ENCODE data around the gene MST1.

GRCh38 chr3:49646236-49646635, 43.0 kb downstream of the MST1 start:
- TF ChIP-seq CHD1 (IDR thresholded peaks at IDR 0.05; ENCODE audit: low read depth, low read length): no peak
- no peak for TF ChIP-seq CTCF (IDR thresholded peaks at IDR 0.05; ENCODE audit: control extremely low read depth in 1 of 3, insufficient read depth in 1 of 3, low read depth in 1 of 3, low read length in 3 of 3)
- TF ChIP-seq POLR2A (IDR thresholded peaks at IDR 0.05; ENCODE audit: control extremely low read depth in 1 of 2, low read depth in 2 of 2, low read length in 2 of 2): no peak
- TF ChIP-seq USF2 (IDR thresholded peaks at IDR 0.05; ENCODE audit: low read length): no peak
- TF ChIP-seq TCF12 (IDR thresholded peaks at IDR 0.05; ENCODE audit: low read depth, low read length): no peak
- TF ChIP-seq TAF1 (IDR thresholded peaks at IDR 0.05; ENCODE audit: low read depth, low read length): no peak
- no peak for TF ChIP-seq TBP (IDR thresholded peaks at IDR 0.05; ENCODE audit: low read depth, low read length)
